ENCODE results near the gene ARMC5. TPM values are rescaled to one million over a fixed set of nuclear protein-coding genes. Genes with fewer than 3 reads are reported as not detected.

The ARMC5 gene, protein sequence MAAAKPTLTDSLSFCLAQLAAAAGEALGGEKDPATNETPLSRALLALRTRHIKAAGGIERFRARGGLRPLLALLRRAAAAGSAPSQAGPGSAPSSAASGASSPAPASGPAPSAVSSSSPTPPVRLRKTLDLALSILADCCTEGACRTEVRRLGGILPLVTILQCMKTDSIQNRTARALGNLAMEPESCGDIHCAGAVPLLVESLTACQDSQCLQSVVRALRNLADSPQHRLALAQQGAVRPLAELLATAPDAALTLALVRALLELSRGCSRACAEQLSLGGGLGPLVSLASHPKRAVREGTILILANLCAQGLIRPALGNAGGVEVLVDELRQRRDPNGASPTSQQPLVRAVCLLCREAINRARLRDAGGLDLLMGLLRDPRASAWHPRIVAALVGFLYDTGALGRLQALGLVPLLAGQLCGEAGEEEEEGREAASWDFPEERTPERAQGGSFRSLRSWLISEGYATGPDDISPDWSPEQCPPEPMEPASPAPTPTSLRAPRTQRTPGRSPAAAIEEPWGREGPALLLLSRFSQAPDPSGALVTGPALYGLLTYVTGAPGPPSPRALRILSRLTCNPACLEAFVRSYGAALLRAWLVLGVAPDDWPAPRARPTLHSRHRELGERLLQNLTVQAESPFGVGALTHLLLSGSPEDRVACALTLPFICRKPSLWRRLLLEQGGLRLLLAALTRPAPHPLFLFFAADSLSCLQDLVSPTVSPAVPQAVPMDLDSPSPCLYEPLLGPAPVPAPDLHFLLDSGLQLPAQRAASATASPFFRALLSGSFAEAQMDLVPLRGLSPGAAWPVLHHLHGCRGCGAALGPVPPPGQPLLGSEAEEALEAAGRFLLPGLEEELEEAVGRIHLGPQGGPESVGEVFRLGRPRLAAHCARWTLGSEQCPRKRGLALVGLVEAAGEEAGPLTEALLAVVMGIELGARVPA
- 1 to 10 TPM; 3.9 to 9.5 (median 6.6) TPM for total RNA-seq
- polyA plus RNA-seq: 10 to 100 TPM in 1 of 3 donors, 1 to 10 TPM in 2; 2.4 to 11.1 (median 2.8) TPM

- intact Hi-C loops (cut with DNase I): loop anchor here (1.0 to 10.0 kb wide), 5 partner anchors 49 to 1364 kb away; partner anchors contain the start of genes KAT8, RUSF1, SETD1A and TBX6
- 0 to 1% methylated on average over 91 of the region's 91 CpGs for WGBS, 2 donors
Observed at GRCh38 chr16:31458844-31459686, at the start of gene ARMC5. Gene ARMC5, plus strand, starts transcription at chr16:31459501. Its CDS starts 24 bp downstream, at chr16:31459525.

DNA sequence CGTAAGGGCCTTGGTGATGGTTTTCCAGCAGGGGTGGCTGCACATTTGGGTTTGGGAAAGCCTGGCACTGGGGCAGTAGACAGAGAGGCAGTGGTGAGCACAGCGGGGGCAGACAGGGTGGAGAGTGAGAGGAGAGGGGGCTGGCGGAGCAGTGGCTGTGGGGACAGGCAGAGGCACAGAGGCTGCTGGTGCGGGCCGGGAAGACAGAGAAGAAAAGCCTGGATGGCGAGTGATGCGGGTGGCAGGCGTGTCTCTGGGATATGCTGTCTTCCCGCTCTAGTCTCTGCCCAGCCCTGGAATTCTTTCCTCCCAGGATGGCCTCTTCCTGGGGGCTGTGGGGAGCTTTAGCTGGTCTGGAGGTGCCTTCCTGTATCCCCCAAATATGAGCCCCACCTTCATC, 49.2 kb upstream of the ARMC5 start:
- TF ChIP-seq POLR2AphosphoS5 (IDR thresholded peaks at IDR 0.05) (no peak), CTCF (IDR thresholded peaks at IDR 0.05) (no peak), EP300 (IDR thresholded peaks at IDR 0.05) (no peak), POLR2A (IDR thresholded peaks at IDR 0.05) (no peak)
- Histone ChIP-seq H3K9me3 (no peaks in the 10 kb centered on the region), H3K4me1 (no peaks in the 10 kb centered on the region), H3K27me3 (peaks cover 0 to 7% (median 0%) of the 10 kb centered on the region in 3 donors), H3K36me3 (no peaks in the 10 kb centered on the region), H3K27ac (no peak overlapping the region), H3K4me3 (no peak overlapping the region)
- 61 to 86% methylated on average over 9 of the region's 9 CpGs for WGBS, 2 donors
- no peak for DNase-seq
- intact Hi-C loops (cut with DNase I): no loop called here

More at GRCh38 chr16:31458844-31459686, at the start of gene ARMC5:
- Histone ChIP-seq H3K36me3 (peaks cover 0 to 23% (median 13%) of the 10 kb centered on the region in 4 donors), H3K27ac (peak within 1 kb of the TSS; percentile 97 to 100 (median 100)), H3K9me3 (no peaks in the 10 kb centered on the region), H3K4me1 (peaks cover 0 to 52% (median 48%) of the 10 kb centered on the region in 4 donors), H3K4me3 (peak within 1 kb of the TSS; percentile 68 to 92 (median 76)), H3K27me3 (no peaks in the 10 kb centered on the region)
- DNase-seq: peak; percentile 99
- TF ChIP-seq POLR2AphosphoS5 (IDR thresholded peaks at IDR 0.05) (peak; percentile 82 to 87 (median 83)), POLR2A (IDR thresholded peaks at IDR 0.05) (peak in 1 of 2 donors; percentile 52), CTCF (IDR thresholded peaks at IDR 0.05) (peak; percentile 33 to 60 (median 48)), EP300 (IDR thresholded peaks at IDR 0.05) (no peak)

DNA sequence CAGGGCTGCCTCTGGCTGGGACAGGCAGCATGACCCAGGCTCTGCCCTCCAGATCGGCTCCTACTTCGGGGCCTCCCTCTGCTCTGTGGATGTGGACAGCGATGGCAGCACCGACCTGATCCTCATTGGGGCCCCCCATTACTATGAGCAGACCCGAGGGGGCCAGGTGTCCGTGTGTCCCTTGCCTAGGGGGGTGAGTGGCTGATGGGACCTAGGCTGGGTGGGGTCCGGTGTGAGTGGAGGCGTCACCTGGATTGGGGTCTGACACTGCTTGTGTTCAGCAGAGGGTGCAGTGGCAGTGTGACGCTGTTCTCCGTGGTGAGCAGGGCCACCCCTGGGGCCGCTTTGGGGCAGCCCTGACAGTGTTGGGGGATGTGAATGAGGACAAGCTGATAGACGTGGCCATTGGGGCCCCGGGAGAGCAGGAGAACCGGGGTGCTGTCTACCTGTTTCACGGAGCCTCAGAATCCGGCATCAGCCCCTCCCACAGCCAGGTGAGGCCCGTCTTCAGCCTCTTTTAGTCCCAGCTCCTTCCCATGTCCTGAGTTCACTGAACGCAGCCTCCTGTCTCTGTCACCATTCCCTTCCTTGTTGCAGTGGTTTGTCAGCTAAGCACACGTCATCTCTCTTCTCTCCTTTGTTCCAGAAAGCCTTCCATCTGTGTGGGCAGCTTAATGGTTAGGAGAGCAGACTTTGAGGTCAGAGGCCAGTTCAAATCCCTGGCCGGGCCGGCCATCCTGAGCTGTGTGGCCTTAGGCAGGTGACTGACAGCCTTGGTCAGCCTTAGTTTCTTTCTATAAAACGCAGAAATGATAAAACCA, 48.1 kb upstream of the ARMC5 start:
- no peak for DNase-seq
- Histone ChIP-seq H3K27me3 (peaks cover 0 to 7% (median 0%) of the 10 kb centered on the region in 3 donors), H3K27ac (no peak overlapping the region), H3K36me3 (no peaks in the 10 kb centered on the region), H3K4me3 (no peak overlapping the region), H3K9me3 (no peaks in the 10 kb centered on the region), H3K4me1 (no peaks in the 10 kb centered on the region)
- 68 to 81% methylated on average over 22 of the region's 22 CpGs for WGBS, 2 donors
- TF ChIP-seq POLR2A (IDR thresholded peaks at IDR 0.05): no peak
- no peak for TF ChIP-seq CTCF (IDR thresholded peaks at IDR 0.05)
- no peak for TF ChIP-seq POLR2AphosphoS5 (IDR thresholded peaks at IDR 0.05)
- intact Hi-C loops (cut with DNase I): no loop called here

Data from sigmoid colon (tissue), 7 donors.